SK-N-SH (cell line): ENCODE data around the gene GALNTL6. TPM values are rescaled to one million over a fixed set of nuclear protein-coding genes. Genes with fewer than 3 reads are reported as not detected.

Experiments used
- CTCF ChIA-PET: fragments of 300-600, 350-600 bp; formaldehyde crosslinking; extraction: SDS; loops from one replicate; lab custom pipeline; 2021; lab: Yijun Ruan, JAX
- POLR2A ChIA-PET: fragments of 350-600 bp; sonication (Branson Sonifier 250); formaldehyde crosslinking; extraction: SDS; loops from one replicate; lab custom pipeline; 2020; ENCODE audit warnings: antibody characterized with exemption, inconsistent platforms; lab: Yijun Ruan, JAX
- DNase-seq: peaks from one replicate; pipeline ENCODE4 v3.0.0; 2012
- H2AFZ ChIP-seq: fragments of 200-600 bp; sonication (generic); 2 replicates; pipeline ENCODE4 v1.8.1; 2016; ENCODE audit warnings: antibody characterized with exemption, mild to moderate bottlenecking, low read depth
- H3F3A ChIP-seq: fragments of 200-600 bp; sonication (generic); replicated peaks from 2 replicates; pipeline ENCODE3; 2016; ENCODE audit warnings: antibody characterized with exemption, mild to moderate bottlenecking; ENCODE audit not compliant: insufficient read depth
- H3K27ac ChIP-seq, 2 experiments: fragments of 200-500 bp in 1 of 2; fragments of 200-600 bp in 1 of 2; sonication (Bioruptor generic) in 1 of 2; sonication (generic), shearing (Covaris generic) in 1 of 2; 2 replicates each; pipeline versions ENCODE4 v1.5.1 to v1.6.1; 2014 to 2016; ENCODE audit warnings: low read depth in 2 of 2, inconsistent platforms in 1 of 2, low read length in 1 of 2, mild to moderate bottlenecking in 1 of 2, mixed read lengths in 1 of 2
- H3K27me3 ChIP-seq: fragments of 200-600 bp; sonication (generic), shearing (Covaris generic); 2 replicates; pipeline ENCODE4 v1.6.1; 2016; ENCODE audit warnings: mixed run types; ENCODE audit not compliant: insufficient read depth
- H3K36me3 ChIP-seq, 2 experiments: fragments of 200-500 bp in 1 of 2; fragments of 200-600 bp in 1 of 2; sonication (Bioruptor generic) in 1 of 2; sonication (generic) in 1 of 2; replicated peaks in 1 of 2; 2 replicates each; pipeline versions ENCODE3 to v1.5.1; 2014 to 2016; ENCODE audit warnings: low read length in 1 of 2, mild to moderate bottlenecking in 1 of 2; ENCODE audit not compliant: insufficient read depth in 2 of 2, control insufficient read depth in 1 of 2
- H3K4me1 ChIP-seq, 2 experiments: fragments of 200-500 bp in 1 of 2; fragments of 200-600 bp in 1 of 2; sonication (Bioruptor generic) in 1 of 2; sonication (generic), shearing (Covaris generic) in 1 of 2; 2 replicates each; pipeline versions ENCODE4 v1.5.1 to v1.6.1; 2014 to 2016; ENCODE audit warnings: low read depth in 1 of 2, low read length in 1 of 2, mixed run types in 1 of 2; ENCODE audit not compliant: insufficient read depth in 2 of 2, control insufficient read depth in 1 of 2
- H3K4me2 ChIP-seq: fragments of 200-600 bp; sonication (generic), shearing (Covaris generic); 2 replicates; pipeline ENCODE4 v1.6.1; 2017; ENCODE audit warnings: mixed run types
- H3K4me3 ChIP-seq, 2 experiments: fragments of 200-500 bp in 1 of 2; fragments of 200-600 bp in 1 of 2; sonication (Bioruptor generic) in 1 of 2; sonication (generic), shearing (Covaris generic) in 1 of 2; 2 replicates each; pipeline versions ENCODE4 v1.5.1 to v1.8.1; 2014 to 2016; ENCODE audit warnings: low read depth in 2 of 2, inconsistent platforms in 1 of 2, low read length in 1 of 2, mild to moderate bottlenecking in 1 of 2, mixed read lengths in 1 of 2, moderate library complexity in 1 of 2
- H3K79me2 ChIP-seq: fragments of 200-600 bp; sonication (generic); 2 replicates; pipeline ENCODE4 v1.8.1; 2017; ENCODE audit warnings: mild to moderate bottlenecking; ENCODE audit not compliant: insufficient read depth
- H3K9ac ChIP-seq: fragments of 200-600 bp; sonication (generic); 2 replicates; pipeline ENCODE4 v1.6.1; 2017; ENCODE audit warnings: mixed run types
- H3K9me2 ChIP-seq: fragments of 200-600 bp; sonication (generic); 2 replicates; pipeline ENCODE4 v1.6.1; 2017; ENCODE audit warnings: mixed run types
- H3K9me3 ChIP-seq: fragments of 200-600 bp; sonication (generic); 2 replicates; pipeline ENCODE4 v1.6.1; 2017; ENCODE audit warnings: mixed run types, mild to moderate bottlenecking, moderate library complexity
- H4K20me1 ChIP-seq: fragments of 200-600 bp; sonication (generic); 2 replicates; pipeline ENCODE4 v1.6.1; 2017; ENCODE audit warnings: mild to moderate bottlenecking, mixed run types; ENCODE audit not compliant: insufficient read depth
- EP300 ChIP-seq, 2 experiments: IDR thresholded peaks; 2 replicates each; pipeline versions ENCODE4 v1.4.0 to v1.6.1; 2012; ENCODE audit warnings: borderline replicate concordance in 1 of 2, low read depth in 1 of 2, low read length in 1 of 2
- FOSL2 ChIP-seq: IDR thresholded peaks from 2 replicates; pipeline ENCODE4 v1.4.0; 2012; ENCODE audit warnings: low read depth, mild to moderate bottlenecking, moderate library complexity, borderline replicate concordance
- GABPA ChIP-seq: IDR thresholded peaks from 2 replicates; pipeline ENCODE4 v1.4.0; 2012; ENCODE audit warnings: low read depth, mild to moderate bottlenecking
- GATA2 ChIP-seq: sonication (generic); formaldehyde crosslinking; IDR thresholded peaks from 2 replicates; pipeline ENCODE4 v1.5.0; 2020; ENCODE audit warnings: mild to moderate bottlenecking, missing genetic modification reagents
- JUND ChIP-seq: IDR thresholded peaks from 2 replicates; pipeline ENCODE4 v1.4.0; 2012
- MXI1 ChIP-seq: IDR thresholded peaks from 2 replicates; pipeline ENCODE4 v1.6.1; 2012; ENCODE audit warnings: mild to moderate bottlenecking, low read depth, low read length, improper control_type of control experiment
- NFIC ChIP-seq: IDR thresholded peaks from 2 replicates; pipeline ENCODE4 v1.4.0; 2012; ENCODE audit warnings: borderline replicate concordance
- NRF1 ChIP-seq: IDR thresholded peaks from 2 replicates; pipeline ENCODE4 v1.6.1; 2012; ENCODE audit warnings: low read depth, mild to moderate bottlenecking, low read length
- RAD21 ChIP-seq: IDR thresholded peaks from 2 replicates; pipeline ENCODE4 v1.6.1; 2012; ENCODE audit warnings: mild to moderate bottlenecking, low read length
- RCOR1 ChIP-seq: fragments of 150-350 bp; IDR thresholded peaks from 2 replicates; pipeline ENCODE4 v1.6.1; 2017; ENCODE audit warnings: antibody characterized with exemption, low read length
- RFX5 ChIP-seq: IDR thresholded peaks from 2 replicates; pipeline ENCODE4 v1.6.1; 2012; ENCODE audit warnings: mild to moderate bottlenecking, improper control_type of control experiment, low read length
- RXRA ChIP-seq: IDR thresholded peaks from 2 replicates; pipeline ENCODE4 v1.4.0; 2012; ENCODE audit warnings: low read depth, mild to moderate bottlenecking, borderline replicate concordance
- SIN3A ChIP-seq: IDR thresholded peaks from 2 replicates; pipeline ENCODE4 v1.6.1; 2012; ENCODE audit warnings: low read depth, mild to moderate bottlenecking, low read length, moderate library complexity, borderline replicate concordance
- SMC3 ChIP-seq: IDR thresholded peaks from 2 replicates; pipeline ENCODE4 v1.6.1; 2012; ENCODE audit warnings: low read depth, low read length, improper control_type of control experiment
- TAF1 ChIP-seq: IDR thresholded peaks from 2 replicates; pipeline ENCODE4 v1.6.1; 2012; ENCODE audit warnings: low read depth, mild to moderate bottlenecking, low read length, moderate library complexity, borderline replicate concordance
- TEAD4 ChIP-seq: IDR thresholded peaks from 2 replicates; pipeline ENCODE4 v1.4.0; 2012; ENCODE audit warnings: mild to moderate bottlenecking, borderline replicate concordance; ENCODE audit not compliant: insufficient read depth
- YY1 ChIP-seq: IDR thresholded peaks from 2 replicates; pipeline ENCODE4 v1.4.0; 2012; ENCODE audit warnings: low read depth, mild to moderate bottlenecking
- WGBS: methylation state at CpG from one replicate; pipeline ENCODE4 v1.1.6; 2017; ENCODE audit warnings: low lambda C conversion rate; 5-methylcytosine and 5-hydroxymethylcytosine counted together
- polyA plus RNA-seq, 3 experiments: library from polyadenylated mRNA; depleted of rRNA; stranded (reverse); fragments of >200 nt; gene quantifications; 2 replicates each; pipeline ENCODE4 v1.2.3, GENCODE V29; 2012
- TF ChIP-seq, protein P1 (sequence below): IDR thresholded peaks from 2 replicates; pipeline ENCODE4 v1.6.1; 2012; ENCODE audit warnings: mild to moderate bottlenecking, low read depth, low read length, moderate library complexity
- TF ChIP-seq, protein P2 (sequence below): fragments of 150-350 bp; IDR thresholded peaks from 2 replicates; pipeline ENCODE4 v1.6.1; 2017; ENCODE audit warnings: antibody characterized with exemption, low read length, low read depth, borderline replicate concordance
- TF ChIP-seq, protein P3 (sequence below): fragments of 150-350 bp; IDR thresholded peaks from 2 replicates; pipeline ENCODE4 v1.6.1; 2016; ENCODE audit warnings: mild to moderate bottlenecking, low read depth, low read length

Gene GALNTL6
- polyA plus RNA-seq, 1 of the 3 experiments (the other 2 are of a cell fraction): 0.07 TPM

DNA sequence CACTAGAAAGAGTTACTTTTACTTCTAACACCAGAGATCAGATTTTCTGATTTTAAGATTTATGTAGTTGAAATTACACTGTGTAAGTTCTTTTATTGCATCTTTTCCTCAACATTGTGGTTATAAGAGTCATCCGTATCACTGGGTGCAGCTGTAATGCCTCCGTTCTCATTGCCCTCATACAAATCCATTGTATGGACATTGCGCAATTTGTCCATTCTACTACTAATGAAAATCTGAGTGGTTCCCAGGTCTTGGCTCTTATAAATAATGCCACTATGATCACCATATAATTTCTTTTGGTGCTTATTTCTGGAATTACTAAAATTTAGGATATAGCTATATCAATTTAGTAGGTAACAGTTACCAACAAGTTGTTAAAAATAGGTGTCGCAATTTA lies 741.4 kb downstream of the GALNTL6 start (continued):
- TF ChIP-seq, protein P1, sequence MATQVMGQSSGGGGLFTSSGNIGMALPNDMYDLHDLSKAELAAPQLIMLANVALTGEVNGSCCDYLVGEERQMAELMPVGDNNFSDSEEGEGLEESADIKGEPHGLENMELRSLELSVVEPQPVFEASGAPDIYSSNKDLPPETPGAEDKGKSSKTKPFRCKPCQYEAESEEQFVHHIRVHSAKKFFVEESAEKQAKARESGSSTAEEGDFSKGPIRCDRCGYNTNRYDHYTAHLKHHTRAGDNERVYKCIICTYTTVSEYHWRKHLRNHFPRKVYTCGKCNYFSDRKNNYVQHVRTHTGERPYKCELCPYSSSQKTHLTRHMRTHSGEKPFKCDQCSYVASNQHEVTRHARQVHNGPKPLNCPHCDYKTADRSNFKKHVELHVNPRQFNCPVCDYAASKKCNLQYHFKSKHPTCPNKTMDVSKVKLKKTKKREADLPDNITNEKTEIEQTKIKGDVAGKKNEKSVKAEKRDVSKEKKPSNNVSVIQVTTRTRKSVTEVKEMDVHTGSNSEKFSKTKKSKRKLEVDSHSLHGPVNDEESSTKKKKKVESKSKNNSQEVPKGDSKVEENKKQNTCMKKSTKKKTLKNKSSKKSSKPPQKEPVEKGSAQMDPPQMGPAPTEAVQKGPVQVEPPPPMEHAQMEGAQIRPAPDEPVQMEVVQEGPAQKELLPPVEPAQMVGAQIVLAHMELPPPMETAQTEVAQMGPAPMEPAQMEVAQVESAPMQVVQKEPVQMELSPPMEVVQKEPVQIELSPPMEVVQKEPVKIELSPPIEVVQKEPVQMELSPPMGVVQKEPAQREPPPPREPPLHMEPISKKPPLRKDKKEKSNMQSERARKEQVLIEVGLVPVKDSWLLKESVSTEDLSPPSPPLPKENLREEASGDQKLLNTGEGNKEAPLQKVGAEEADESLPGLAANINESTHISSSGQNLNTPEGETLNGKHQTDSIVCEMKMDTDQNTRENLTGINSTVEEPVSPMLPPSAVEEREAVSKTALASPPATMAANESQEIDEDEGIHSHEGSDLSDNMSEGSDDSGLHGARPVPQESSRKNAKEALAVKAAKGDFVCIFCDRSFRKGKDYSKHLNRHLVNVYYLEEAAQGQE: no peak
- no peak for TF ChIP-seq YY1
- no peak for TF ChIP-seq NFIC
- TF ChIP-seq EP300 (IDR thresholded peaks at IDR 0.05; ENCODE audit: borderline replicate concordance in 1 of 2, low read depth in 1 of 2, low read length in 1 of 2): no peak

DNA sequence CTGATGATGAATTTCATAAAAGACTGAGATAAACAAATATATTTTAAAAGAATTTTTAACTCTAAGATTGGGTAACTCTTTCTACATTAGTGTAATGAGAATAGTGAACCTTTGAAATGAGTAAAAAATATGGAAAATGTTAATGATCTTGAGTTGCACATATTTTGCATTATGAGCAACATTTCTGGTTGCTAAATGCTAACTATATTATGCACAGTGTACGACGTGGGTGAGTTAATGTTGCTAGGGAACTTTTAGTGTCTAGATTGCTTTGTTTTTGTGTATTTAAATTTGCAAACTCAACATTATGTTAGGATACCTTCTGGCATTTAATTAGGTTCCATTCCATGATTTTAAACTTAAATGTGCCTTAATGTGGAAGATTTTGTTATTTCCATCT lies 742.5 kb downstream of the GALNTL6 start:
- ChIA-PET POLR2A (no interaction called here), CTCF (no interaction called here)
- Histone ChIP-seq H3K4me2 (no peak overlapping the region), H3K9ac (no peak overlapping the region), H3K36me3 (no peaks in the 10 kb centered on the region), H4K20me1 (no peaks in the 10 kb centered on the region), H3K9me2 (no peaks in the 10 kb centered on the region), H3K9me3 (no peaks in the 10 kb centered on the region), H3K4me3 (no peak overlapping the region), H3K79me2 (no peaks in the 10 kb centered on the region), H3K27ac (no peak overlapping the region), H3K27me3 (no peaks in the 10 kb centered on the region), H2AFZ (no peak overlapping the region), H3K4me1 (no peaks in the 10 kb centered on the region), H3F3A (no peaks in the 10 kb centered on the region)
- WGBS: 47% methylated on average over 2 of the region's 2 CpGs
- TF ChIP-seq MXI1: no peak
- TF ChIP-seq SIN3A: no peak
- no peak for TF ChIP-seq GABPA
- no peak for TF ChIP-seq TEAD4
- TF ChIP-seq RXRA: no peak
- TF ChIP-seq, protein P2, sequence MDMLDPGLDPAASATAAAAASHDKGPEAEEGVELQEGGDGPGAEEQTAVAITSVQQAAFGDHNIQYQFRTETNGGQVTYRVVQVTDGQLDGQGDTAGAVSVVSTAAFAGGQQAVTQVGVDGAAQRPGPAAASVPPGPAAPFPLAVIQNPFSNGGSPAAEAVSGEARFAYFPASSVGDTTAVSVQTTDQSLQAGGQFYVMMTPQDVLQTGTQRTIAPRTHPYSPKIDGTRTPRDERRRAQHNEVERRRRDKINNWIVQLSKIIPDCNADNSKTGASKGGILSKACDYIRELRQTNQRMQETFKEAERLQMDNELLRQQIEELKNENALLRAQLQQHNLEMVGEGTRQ: no peak
- no peak for TF ChIP-seq FOSL2
- TF ChIP-seq SMC3: no peak
- TF ChIP-seq, protein P3, sequence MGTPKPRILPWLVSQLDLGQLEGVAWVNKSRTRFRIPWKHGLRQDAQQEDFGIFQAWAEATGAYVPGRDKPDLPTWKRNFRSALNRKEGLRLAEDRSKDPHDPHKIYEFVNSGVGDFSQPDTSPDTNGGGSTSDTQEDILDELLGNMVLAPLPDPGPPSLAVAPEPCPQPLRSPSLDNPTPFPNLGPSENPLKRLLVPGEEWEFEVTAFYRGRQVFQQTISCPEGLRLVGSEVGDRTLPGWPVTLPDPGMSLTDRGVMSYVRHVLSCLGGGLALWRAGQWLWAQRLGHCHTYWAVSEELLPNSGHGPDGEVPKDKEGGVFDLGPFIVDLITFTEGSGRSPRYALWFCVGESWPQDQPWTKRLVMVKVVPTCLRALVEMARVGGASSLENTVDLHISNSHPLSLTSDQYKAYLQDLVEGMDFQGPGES: no peak
- TF ChIP-seq TAF1: no peak
- TF ChIP-seq RAD21: no peak
- no peak for TF ChIP-seq NRF1
- TF ChIP-seq RCOR1: no peak
- no peak for TF ChIP-seq GATA2
- no peak for TF ChIP-seq EP300 (IDR thresholded peaks at IDR 0.05; ENCODE audit: borderline replicate concordance in 1 of 2, low read depth in 1 of 2, low read length in 1 of 2)
- TF ChIP-seq RFX5: no peak
- TF ChIP-seq JUND: no peak
- no peak for DNase-seq
